GM23338 (cell line): ENCODE data around the gene MITD1. TPM values are rescaled to one million over a fixed set of nuclear protein-coding genes. Genes with fewer than 3 reads are reported as not detected.
A peak's percentile ranks its signal among the peaks of the same experiment; 100 is the strongest.

Experiments
- ATAC-seq: fragments of 200-7000 bp; cut with Tn5 transposase; 3 replicates; pipeline ENCODE4 v1.9.1; 2020
- DNase-seq: peaks from one replicate; pipeline ENCODE4 v3.0.0-alpha.2; 2015; ENCODE audit warnings: low spot score
- H2AFZ ChIP-seq: fragments of 200-600 bp; sonication (generic); 2 replicates; pipeline ENCODE4 v1.8.0; 2016; ENCODE audit warnings: antibody characterized with exemption, mild to moderate bottlenecking, moderate library complexity
- H3F3A ChIP-seq: fragments of 200-600 bp; sonication (generic); replicated peaks from 2 replicates; pipeline ENCODE4 v1.8.0; 2017; ENCODE audit warnings: antibody characterized with exemption, mixed run types, low read depth
- H3K27ac ChIP-seq: fragments of 200-600 bp; sonication (generic); 2 replicates; pipeline ENCODE4 v1.6.1; 2016; ENCODE audit warnings: low read depth
- H3K27me3 ChIP-seq: fragments of 200-600 bp; sonication (generic); 2 replicates; pipeline ENCODE4 v1.8.0; 2016; ENCODE audit warnings: mild to moderate bottlenecking, mixed run types, moderate library complexity; ENCODE audit not compliant: insufficient read depth
- H3K36me3 ChIP-seq: fragments of 200-600 bp; sonication (generic); 2 replicates; pipeline ENCODE4 v1.8.0; 2016; ENCODE audit warnings: mild to moderate bottlenecking; ENCODE audit not compliant: insufficient read depth
- H3K4me1 ChIP-seq: fragments of 200-600 bp; sonication (generic); 2 replicates; pipeline ENCODE4 v1.8.0; 2016; ENCODE audit warnings: mild to moderate bottlenecking, moderate library complexity; ENCODE audit not compliant: insufficient read depth
- H3K4me2 ChIP-seq: fragments of 200-600 bp; sonication (generic); 2 replicates; pipeline ENCODE4 v1.7.1; 2017; ENCODE audit warnings: mixed run types
- H3K4me3 ChIP-seq: fragments of 200-600 bp; sonication (generic); 2 replicates; pipeline ENCODE4 v1.6.1; 2016; ENCODE audit warnings: mixed run types
- H3K79me2 ChIP-seq: fragments of 200-600 bp; sonication (generic); replicated peaks from 2 replicates; pipeline ENCODE4 v1.8.0; 2017; ENCODE audit warnings: mild to moderate bottlenecking; ENCODE audit not compliant: insufficient read depth
- H3K9me2 ChIP-seq: fragments of 200-600 bp; sonication (generic); 2 replicates; pipeline ENCODE4 v1.8.0; 2017; ENCODE audit not compliant: insufficient read depth
- H4K20me1 ChIP-seq: fragments of 200-600 bp; sonication (generic); replicated peaks from 2 replicates; pipeline ENCODE4 v1.8.0; 2017; ENCODE audit warnings: mild to moderate bottlenecking; ENCODE audit not compliant: insufficient read depth
- H3K27ac Mint-ChIP-seq: 2 replicates; pipeline ENCODE4 v1.8.0; 2020; ENCODE audit warnings: inconsistent platforms, mild to moderate bottlenecking, moderate library complexity, mixed read lengths
- H3K27me3 Mint-ChIP-seq: 3 replicates; pipeline ENCODE4 v1.8.0; 2022; ENCODE audit warnings: low read depth, mild to moderate bottlenecking, moderate library complexity, mixed read lengths, inconsistent platforms; ENCODE audit not compliant: insufficient read depth, poor library complexity
- H3K36me3 Mint-ChIP-seq: 3 replicates; pipeline ENCODE4 v1.8.0; 2021; ENCODE audit warnings: low read depth, mild to moderate bottlenecking, inconsistent platforms, moderate library complexity, mixed read lengths
- H3K4me1 Mint-ChIP-seq: 3 replicates; pipeline ENCODE4 v1.8.0; 2020; ENCODE audit warnings: mild to moderate bottlenecking, inconsistent platforms, mixed read lengths
- H3K4me3 Mint-ChIP-seq: 3 replicates; pipeline ENCODE4 v1.8.0; 2021; ENCODE audit warnings: moderate library complexity, mild to moderate bottlenecking, inconsistent platforms, mixed read lengths
- H3K9me3 Mint-ChIP-seq: 3 replicates; pipeline ENCODE4 v1.8.0; 2020; ENCODE audit warnings: moderate library complexity, mild to moderate bottlenecking, inconsistent platforms, mixed read lengths
- EZH2 ChIP-seq: fragments of 200-600 bp; sonication (generic); IDR thresholded peaks from one replicate; pipeline ENCODE4 v1.8.0; 2017; ENCODE audit warnings: antibody characterized with exemption, mild to moderate bottlenecking, low read depth; ENCODE audit not compliant: unreplicated experiment
- EZH2phosphoT487 ChIP-seq: fragments of 200-600 bp; sonication (generic); IDR thresholded peaks from one replicate; pipeline ENCODE4 v1.8.1; 2018; ENCODE audit warnings: antibody characterized with exemption; ENCODE audit not compliant: unreplicated experiment
- JUNB ChIP-seq: IDR thresholded peaks from one replicate; pipeline ENCODE4 v1.6.1; 2016; ENCODE audit warnings: antibody characterized with exemption; ENCODE audit not compliant: unreplicated experiment
- STAT1 ChIP-seq: IDR thresholded peaks from one replicate; pipeline ENCODE4 v1.6.1; 2016; ENCODE audit warnings: antibody characterized with exemption; ENCODE audit not compliant: unreplicated experiment
- ZNF114 ChIP-seq: fragments of 250-450 bp; sonication (Bioruptor Pico); IDR thresholded peaks from 2 replicates; pipeline ENCODE4 v1.5.0; 2020; ENCODE audit warnings: mild to moderate bottlenecking, moderate library complexity
- polyA plus RNA-seq: library from polyadenylated mRNA; unstranded; fragments of >200 nt; fragmentation: Nextera tagmentation; extraction: Ambion mirVana; gene quantifications from 2 replicates; pipeline ENCODE4 v1.2.1, GENCODE V29; 2016
- total RNA-seq: library from RNA; depleted of rRNA; stranded (reverse); fragments of >200 nt; shearing (Covaris generic); gene quantifications from 2 replicates; pipeline ENCODE4 v1.2.3, GENCODE V29; 2014
- TF ChIP-seq, protein P1 (sequence below), 2 experiments: fragments of 200-600 bp in 1 of 2; sonication (generic) in 1 of 2; conservative IDR thresholded peaks; 2 replicates each; pipeline versions ENCODE4 v1.5.1 to v1.6.1; 2016 to 2017; ENCODE audit warnings: antibody characterized with exemption in 2 of 2, low read depth in 2 of 2, mild to moderate bottlenecking in 2 of 2, moderate library complexity in 1 of 2
- TF ChIP-seq, protein P2 (sequence below): IDR thresholded peaks from one replicate; pipeline ENCODE4 v1.6.1; 2018; ENCODE audit warnings: antibody characterized with exemption; ENCODE audit not compliant: unreplicated experiment
- TF ChIP-seq, protein P3 (sequence below): IDR thresholded peaks from 2 replicates; pipeline ENCODE4 v1.6.1; 2016; ENCODE audit warnings: antibody characterized with exemption

The MITD1 gene
- total and polyA plus RNA-seq, 2 experiments from 2014 or later = 37.9 to 105 TPM

DNA sequence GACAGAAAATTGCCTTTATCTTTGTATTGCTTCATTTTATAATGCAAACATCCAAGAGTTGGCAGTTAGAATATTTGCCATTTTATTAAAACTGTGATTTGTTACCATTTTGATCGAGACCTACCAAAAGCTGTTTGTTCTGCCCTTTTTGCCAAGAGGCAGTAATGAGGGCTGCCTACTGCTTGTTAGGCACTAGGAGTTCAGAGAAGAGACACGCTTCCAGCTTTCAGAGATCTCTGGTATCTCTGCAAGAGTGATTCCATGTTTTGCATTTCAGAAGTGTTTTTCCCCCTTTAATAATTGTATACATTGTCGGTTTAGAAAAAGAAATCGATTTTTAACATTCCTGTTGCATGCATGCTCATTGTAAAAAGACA, 754 bp upstream of the MITD1 start:
- Histone ChIP-seq H3K4me1 (peaks cover 6% of the 10 kb centered on the region), H3K36me3 (peaks cover 7% of the 10 kb centered on the region; the same call in 1 of the 2 replicates), H3F3A (no peaks in the 10 kb centered on the region), H4K20me1 (0 out of 2 replicates have a peak, but pooled peaks cover 5% of the 10 kb centered on the region), H3K9me2 (no peaks in the 10 kb centered on the region; the same call in 1 of the 2 replicates), H3K27ac (peak overlapping the region; percentile 78), H3K79me2 (peaks cover 80% of the 10 kb centered on the region), H3K4me3 (peak overlapping the region; percentile 69), H3K27me3 (no peaks in the 10 kb centered on the region), H2AFZ (no peak overlapping the region), H3K4me2 (peak overlapping the region; percentile 82)
- Mint-ChIP-seq H3K9me3 (no peaks in the 10 kb centered on the region; the same call in 2 of the 3 replicates), H3K36me3 (peaks cover 15% of the 10 kb centered on the region), H3K4me3 (peak overlapping the region; percentile 100), H3K4me1 (peaks cover 13% of the 10 kb centered on the region), H3K27ac (peak overlapping the region; percentile 99), H3K27me3 (peaks cover 7% of the 10 kb centered on the region)
- peak; percentile 16; the same call in 1 of the 3 replicates for ATAC-seq
- TF ChIP-seq EZH2phosphoT487 (no peak), ZNF114 (CRISPR knock-in tag) (no peak), STAT1 (no peak), JUNB (no peak), EZH2 (no peak)
- TF ChIP-seq, protein P1, sequence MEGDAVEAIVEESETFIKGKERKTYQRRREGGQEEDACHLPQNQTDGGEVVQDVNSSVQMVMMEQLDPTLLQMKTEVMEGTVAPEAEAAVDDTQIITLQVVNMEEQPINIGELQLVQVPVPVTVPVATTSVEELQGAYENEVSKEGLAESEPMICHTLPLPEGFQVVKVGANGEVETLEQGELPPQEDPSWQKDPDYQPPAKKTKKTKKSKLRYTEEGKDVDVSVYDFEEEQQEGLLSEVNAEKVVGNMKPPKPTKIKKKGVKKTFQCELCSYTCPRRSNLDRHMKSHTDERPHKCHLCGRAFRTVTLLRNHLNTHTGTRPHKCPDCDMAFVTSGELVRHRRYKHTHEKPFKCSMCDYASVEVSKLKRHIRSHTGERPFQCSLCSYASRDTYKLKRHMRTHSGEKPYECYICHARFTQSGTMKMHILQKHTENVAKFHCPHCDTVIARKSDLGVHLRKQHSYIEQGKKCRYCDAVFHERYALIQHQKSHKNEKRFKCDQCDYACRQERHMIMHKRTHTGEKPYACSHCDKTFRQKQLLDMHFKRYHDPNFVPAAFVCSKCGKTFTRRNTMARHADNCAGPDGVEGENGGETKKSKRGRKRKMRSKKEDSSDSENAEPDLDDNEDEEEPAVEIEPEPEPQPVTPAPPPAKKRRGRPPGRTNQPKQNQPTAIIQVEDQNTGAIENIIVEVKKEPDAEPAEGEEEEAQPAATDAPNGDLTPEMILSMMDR (conservative IDR thresholded peaks at IDR 0.05; ENCODE audit: low read depth in 2 of 2) = no peak
- TF ChIP-seq, protein P2, sequence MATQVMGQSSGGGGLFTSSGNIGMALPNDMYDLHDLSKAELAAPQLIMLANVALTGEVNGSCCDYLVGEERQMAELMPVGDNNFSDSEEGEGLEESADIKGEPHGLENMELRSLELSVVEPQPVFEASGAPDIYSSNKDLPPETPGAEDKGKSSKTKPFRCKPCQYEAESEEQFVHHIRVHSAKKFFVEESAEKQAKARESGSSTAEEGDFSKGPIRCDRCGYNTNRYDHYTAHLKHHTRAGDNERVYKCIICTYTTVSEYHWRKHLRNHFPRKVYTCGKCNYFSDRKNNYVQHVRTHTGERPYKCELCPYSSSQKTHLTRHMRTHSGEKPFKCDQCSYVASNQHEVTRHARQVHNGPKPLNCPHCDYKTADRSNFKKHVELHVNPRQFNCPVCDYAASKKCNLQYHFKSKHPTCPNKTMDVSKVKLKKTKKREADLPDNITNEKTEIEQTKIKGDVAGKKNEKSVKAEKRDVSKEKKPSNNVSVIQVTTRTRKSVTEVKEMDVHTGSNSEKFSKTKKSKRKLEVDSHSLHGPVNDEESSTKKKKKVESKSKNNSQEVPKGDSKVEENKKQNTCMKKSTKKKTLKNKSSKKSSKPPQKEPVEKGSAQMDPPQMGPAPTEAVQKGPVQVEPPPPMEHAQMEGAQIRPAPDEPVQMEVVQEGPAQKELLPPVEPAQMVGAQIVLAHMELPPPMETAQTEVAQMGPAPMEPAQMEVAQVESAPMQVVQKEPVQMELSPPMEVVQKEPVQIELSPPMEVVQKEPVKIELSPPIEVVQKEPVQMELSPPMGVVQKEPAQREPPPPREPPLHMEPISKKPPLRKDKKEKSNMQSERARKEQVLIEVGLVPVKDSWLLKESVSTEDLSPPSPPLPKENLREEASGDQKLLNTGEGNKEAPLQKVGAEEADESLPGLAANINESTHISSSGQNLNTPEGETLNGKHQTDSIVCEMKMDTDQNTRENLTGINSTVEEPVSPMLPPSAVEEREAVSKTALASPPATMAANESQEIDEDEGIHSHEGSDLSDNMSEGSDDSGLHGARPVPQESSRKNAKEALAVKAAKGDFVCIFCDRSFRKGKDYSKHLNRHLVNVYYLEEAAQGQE = no peak
- TF ChIP-seq, protein P3, sequence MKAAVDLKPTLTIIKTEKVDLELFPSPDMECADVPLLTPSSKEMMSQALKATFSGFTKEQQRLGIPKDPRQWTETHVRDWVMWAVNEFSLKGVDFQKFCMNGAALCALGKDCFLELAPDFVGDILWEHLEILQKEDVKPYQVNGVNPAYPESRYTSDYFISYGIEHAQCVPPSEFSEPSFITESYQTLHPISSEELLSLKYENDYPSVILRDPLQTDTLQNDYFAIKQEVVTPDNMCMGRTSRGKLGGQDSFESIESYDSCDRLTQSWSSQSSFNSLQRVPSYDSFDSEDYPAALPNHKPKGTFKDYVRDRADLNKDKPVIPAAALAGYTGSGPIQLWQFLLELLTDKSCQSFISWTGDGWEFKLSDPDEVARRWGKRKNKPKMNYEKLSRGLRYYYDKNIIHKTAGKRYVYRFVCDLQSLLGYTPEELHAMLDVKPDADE = no peak
- DNase-seq = peak; percentile 41
